ENCODE data around the gene TEDC2. TPM values are rescaled to one million over a fixed set of nuclear protein-coding genes. Genes with fewer than 3 reads are reported as not detected.

Gene TEDC2
- total and polyA plus RNA-seq, 2 experiments from 2014 or later, result 6.2 to 7.1 TPM

DNA sequence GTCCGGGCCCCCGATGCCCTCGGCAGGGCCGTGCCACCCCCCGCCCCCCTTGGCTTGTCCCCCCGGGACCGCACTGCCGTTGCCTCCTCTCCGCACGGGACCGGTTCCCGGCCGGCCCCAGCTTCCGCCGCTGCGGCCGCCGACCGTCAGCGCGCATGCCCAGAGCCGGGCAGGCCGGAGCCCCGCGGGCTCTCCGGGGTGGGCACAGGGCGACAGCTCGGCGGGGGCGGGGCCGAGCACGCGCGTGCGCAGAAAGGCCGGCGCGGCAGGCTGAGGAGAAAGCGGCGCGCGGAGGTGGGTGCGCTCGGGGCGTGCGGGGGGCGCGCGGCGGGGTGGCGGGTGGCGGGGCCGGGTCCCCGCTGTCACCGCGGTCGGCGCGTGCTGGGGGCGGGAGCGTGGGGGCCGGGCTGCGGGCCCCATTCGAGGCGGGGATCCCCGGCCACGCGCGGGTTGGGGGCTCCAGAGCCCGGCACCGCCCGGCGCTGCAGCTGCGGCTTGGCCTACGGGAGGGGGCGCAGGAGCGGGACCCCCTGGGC, 15.0 kb downstream of the TEDC2 start, which contains the start of gene TBC1D24:
TSS of gene TBC1D24 (plus strand) at position 251 of the 536 bp plus-strand sequence. CDS start 21,022 bp downstream, outside the sequence.
- Histone ChIP-seq H3K4me2 (peak within 1 kb of the TSS; percentile 99), H3K27me3 (peaks cover 4% of the 10 kb centered on the region), H3K27ac (peak within 1 kb of the TSS; percentile 82), H2AFZ (peak within 1 kb of the TSS; percentile 73), H4K20me1 (ENCODE audit: insufficient read depth, poor library complexity, severe bottlenecking) (peaks cover 23% of the 10 kb centered on the region), H3K9me2 (replicated peaks; ENCODE audit: insufficient read depth) (no peaks in the 10 kb centered on the region), H3K79me2 (peaks cover 50% of the 10 kb centered on the region), H3K9me3 (ENCODE audit: low read depth) (no peaks in the 10 kb centered on the region), H3K4me1 (ENCODE audit: insufficient read depth) (peaks cover 57% of the 10 kb centered on the region), H3K4me3 (peak within 1 kb of the TSS; percentile 83), H3K36me3 (replicated peaks; ENCODE audit: insufficient read depth, low read depth) (no peaks in the 10 kb centered on the region)
- TF ChIP-seq EZH2phosphoT487 (IDR thresholded peaks at IDR 0.05; ENCODE audit: low read depth, severe bottlenecking, unreplicated experiment) (no peak), EZH2 (IDR thresholded peaks at IDR 0.05; ENCODE audit: borderline replicate concordance) (no peak)
- TF ChIP-seq, protein P1, sequence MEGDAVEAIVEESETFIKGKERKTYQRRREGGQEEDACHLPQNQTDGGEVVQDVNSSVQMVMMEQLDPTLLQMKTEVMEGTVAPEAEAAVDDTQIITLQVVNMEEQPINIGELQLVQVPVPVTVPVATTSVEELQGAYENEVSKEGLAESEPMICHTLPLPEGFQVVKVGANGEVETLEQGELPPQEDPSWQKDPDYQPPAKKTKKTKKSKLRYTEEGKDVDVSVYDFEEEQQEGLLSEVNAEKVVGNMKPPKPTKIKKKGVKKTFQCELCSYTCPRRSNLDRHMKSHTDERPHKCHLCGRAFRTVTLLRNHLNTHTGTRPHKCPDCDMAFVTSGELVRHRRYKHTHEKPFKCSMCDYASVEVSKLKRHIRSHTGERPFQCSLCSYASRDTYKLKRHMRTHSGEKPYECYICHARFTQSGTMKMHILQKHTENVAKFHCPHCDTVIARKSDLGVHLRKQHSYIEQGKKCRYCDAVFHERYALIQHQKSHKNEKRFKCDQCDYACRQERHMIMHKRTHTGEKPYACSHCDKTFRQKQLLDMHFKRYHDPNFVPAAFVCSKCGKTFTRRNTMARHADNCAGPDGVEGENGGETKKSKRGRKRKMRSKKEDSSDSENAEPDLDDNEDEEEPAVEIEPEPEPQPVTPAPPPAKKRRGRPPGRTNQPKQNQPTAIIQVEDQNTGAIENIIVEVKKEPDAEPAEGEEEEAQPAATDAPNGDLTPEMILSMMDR (IDR thresholded peaks at IDR 0.05; ENCODE audit: poor library complexity), result no peak
- DNase-seq (ENCODE audit: low spot score), result peak; percentile 95
- under 1% methylated on average over 23 of the region's 77 CpGs for WGBS (ENCODE audit: low lambda C conversion rate, missing lambda C conversion rate)

DNA sequence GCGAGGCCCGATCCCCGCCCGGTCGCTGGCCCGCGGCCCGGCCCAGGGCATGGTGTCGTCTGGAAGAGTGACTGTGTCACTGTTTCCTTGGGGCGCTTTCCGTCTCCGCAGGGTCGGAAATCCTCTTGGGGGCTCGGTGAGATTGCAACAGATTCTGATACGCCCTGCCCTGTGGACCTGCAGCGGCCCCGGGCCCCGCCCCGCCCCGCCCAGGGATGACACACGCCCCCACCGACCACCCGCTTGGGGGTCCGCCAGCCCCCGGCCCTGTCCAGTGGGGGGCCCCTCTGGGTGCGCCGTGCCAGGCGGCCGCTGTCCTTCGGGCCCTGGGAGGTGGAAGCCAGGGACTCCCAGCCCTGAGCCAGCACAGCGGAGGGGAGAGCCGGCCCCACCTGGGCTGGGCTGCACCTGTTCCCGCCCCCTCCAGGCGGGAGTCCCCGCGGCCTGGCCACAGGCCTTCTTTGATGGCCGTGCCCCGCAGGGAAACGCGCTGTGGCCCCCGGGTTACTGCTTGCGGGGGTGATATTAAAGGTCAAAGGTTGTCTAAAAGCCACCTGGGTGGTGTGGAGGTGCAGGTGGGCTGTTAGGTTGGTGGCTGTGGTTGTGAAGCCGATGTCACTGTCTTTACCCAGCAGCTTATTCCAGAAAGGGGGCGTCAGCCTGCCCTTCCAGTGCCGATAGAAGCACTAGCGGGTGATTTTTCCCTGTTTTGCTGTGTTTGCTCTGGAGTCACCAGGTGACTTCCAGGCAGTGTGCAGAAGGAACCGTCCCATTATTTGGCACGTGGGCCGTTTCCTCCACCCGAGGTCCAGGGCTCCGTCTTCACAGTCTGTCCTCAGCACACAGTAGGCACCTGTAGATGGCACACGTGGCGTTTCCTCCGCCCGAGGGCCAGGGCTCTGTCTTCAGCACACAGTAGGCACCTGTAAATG, 15.8 kb downstream of the TEDC2 start:
- Histone ChIP-seq H3K79me2 (peaks cover 58% of the 10 kb centered on the region), H4K20me1 (ENCODE audit: insufficient read depth, poor library complexity, severe bottlenecking) (peaks cover 30% of the 10 kb centered on the region), H2AFZ (peak overlapping the region; percentile 4), H3K27ac (peak overlapping the region; percentile 72), H3K4me1 (ENCODE audit: insufficient read depth) (peaks cover 50% of the 10 kb centered on the region), H3K4me2 (peak overlapping the region; percentile 99), H3K36me3 (replicated peaks; ENCODE audit: insufficient read depth, low read depth) (no peaks in the 10 kb centered on the region), H3K27me3 (no peaks in the 10 kb centered on the region), H3K4me3 (peak overlapping the region; percentile 83), H3K9me3 (ENCODE audit: low read depth) (no peaks in the 10 kb centered on the region), H3K9me2 (replicated peaks; ENCODE audit: insufficient read depth) (no peaks in the 10 kb centered on the region)
- TF ChIP-seq EZH2 (IDR thresholded peaks at IDR 0.05; ENCODE audit: borderline replicate concordance), result no peak
- TF ChIP-seq, protein P1 (IDR thresholded peaks at IDR 0.05; ENCODE audit: poor library complexity), result no peak
- 13% methylated on average over 34 of the region's 55 CpGs for WGBS (ENCODE audit: low lambda C conversion rate, missing lambda C conversion rate)
- peak; percentile 64 for DNase-seq (ENCODE audit: low spot score)

DNA sequence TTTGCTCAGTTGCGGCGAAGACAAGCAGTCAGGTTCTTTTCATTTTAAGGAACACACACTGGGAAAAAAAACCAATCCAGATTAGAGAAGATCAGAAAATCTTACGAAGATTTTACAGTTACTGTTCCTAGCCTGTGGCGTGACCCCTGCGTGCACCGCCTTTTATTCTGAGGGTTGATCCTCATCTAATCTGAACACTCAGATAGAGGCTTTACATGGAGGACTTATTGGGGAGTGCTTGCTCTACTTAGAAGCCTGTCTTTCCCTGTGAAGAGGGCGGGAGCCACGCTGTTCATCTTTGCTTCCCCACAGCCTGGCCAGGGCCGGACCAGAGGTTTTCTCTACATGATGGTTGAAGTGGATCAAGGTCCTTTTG, 16.4 kb downstream of the TEDC2 start:
- 81% methylated on average over 9 of the region's 9 CpGs for WGBS (ENCODE audit: low lambda C conversion rate, missing lambda C conversion rate)
- Histone ChIP-seq H4K20me1 (ENCODE audit: insufficient read depth, poor library complexity, severe bottlenecking) (peaks cover 30% of the 10 kb centered on the region), H3K4me2 (peak overlapping the region; percentile 99)

More for the DNA sequence above, 16.4 kb downstream of the TEDC2 start:
- Histone ChIP-seq H3K36me3 (replicated peaks; ENCODE audit: insufficient read depth, low read depth) (no peaks in the 10 kb centered on the region), H3K4me1 (ENCODE audit: insufficient read depth) (peaks cover 44% of the 10 kb centered on the region), H3K9me2 (replicated peaks; ENCODE audit: insufficient read depth) (no peaks in the 10 kb centered on the region), H2AFZ (no peak overlapping the region), H3K9me3 (ENCODE audit: low read depth) (no peaks in the 10 kb centered on the region), H3K4me3 (no peak overlapping the region), H3K27me3 (no peaks in the 10 kb centered on the region), H3K27ac (peak overlapping the region; percentile 72), H3K79me2 (peaks cover 64% of the 10 kb centered on the region)
- DNase-seq (ENCODE audit: low spot score), result no peak
- TF ChIP-seq EZH2phosphoT487 (IDR thresholded peaks at IDR 0.05; ENCODE audit: low read depth, severe bottlenecking, unreplicated experiment) (no peak), EZH2 (IDR thresholded peaks at IDR 0.05; ENCODE audit: borderline replicate concordance) (no peak)
- TF ChIP-seq, protein P1 (IDR thresholded peaks at IDR 0.05; ENCODE audit: poor library complexity), result no peak

All from hepatocyte (in vitro differentiated cells).